Measurements from ENCODE around the gene SLC18A2.
"Not testable (repeated sequence)": the region's sequence is repeated elsewhere in the genome, so short reads cannot be mapped to it uniquely, and the experiment has no call there.

Gene SLC18A2

GRCh38 chr10:117264782-117265181 is 23.9 kb downstream of the SLC18A2 start:
- no peak for DNase-seq (ENCODE audit: low spot score)

- DNase-seq (ENCODE audit: low spot score): no peak
These were observed 25.5 kb downstream of the SLC18A2 start for GRCh38 chr10:117266400-117266799.

- no peak for DNase-seq (ENCODE audit: low spot score)
These were observed 25.9 kb downstream of the SLC18A2 start for GRCh38 chr10:117266812-117267211.

- DNase-seq (ENCODE audit: low spot score): no peak
These were observed 27.3 kb downstream of the SLC18A2 start for GRCh38 chr10:117268258-117268657.

GRCh38 chr10:117268907-117269306 is 28.0 kb downstream of the SLC18A2 start:
- DNase-seq (ENCODE audit: low spot score): no peak

GRCh38 chr10:117271427-117271826 is 30.5 kb downstream of the SLC18A2 start:
- no peak for DNase-seq (ENCODE audit: low spot score)

GRCh38 chr10:117272195-117273076 is 31.5 kb downstream of the SLC18A2 start:
- DNase-seq (ENCODE audit: low spot score): no peak

- DNase-seq (ENCODE audit: low spot score): no peak
These were observed 33.1 kb downstream of the SLC18A2 start for GRCh38 chr10:117273980-117274379.

- DNase-seq (ENCODE audit: low spot score): no peak
These were observed 33.6 kb downstream of the SLC18A2 start for GRCh38 chr10:117274509-117274908.

- DNase-seq (ENCODE audit: low spot score): no peak
These were observed 34.2 kb downstream of the SLC18A2 start for GRCh38 chr10:117275121-117275520.

- DNase-seq (ENCODE audit: low spot score): no peak
These were observed 36.8 kb downstream of the SLC18A2 start for GRCh38 chr10:117277675-117278074.

- DNase-seq (ENCODE audit: low spot score): no peak
These were observed 44.0 kb downstream of the SLC18A2 start for GRCh38 chr10:117284716-117285494.

GRCh38 chr10:117290872-117291271 is 50.0 kb downstream of the SLC18A2 start:
- DNase-seq (ENCODE audit: low spot score): not testable (repeated sequence)

GRCh38 chr10:117294039-117294645 is 53.2 kb downstream of the SLC18A2 start:
- no peak for DNase-seq (ENCODE audit: low spot score)

GRCh38 chr10:117294735-117295134 is 53.8 kb downstream of the SLC18A2 start:
- no peak for DNase-seq (ENCODE audit: low spot score)

- no peak for DNase-seq (ENCODE audit: low spot score)
These were observed 57.3 kb downstream of the SLC18A2 start for GRCh38 chr10:117298219-117298618.

- no peak for DNase-seq (ENCODE audit: low spot score)
These were observed 58.5 kb downstream of the SLC18A2 start for GRCh38 chr10:117299435-117299834.

- no peak for DNase-seq (ENCODE audit: low spot score)
These were observed 59.8 kb downstream of the SLC18A2 start for GRCh38 chr10:117300671-117301070.

- not testable (repeated sequence) for DNase-seq (ENCODE audit: low spot score)
These were observed 62.5 kb downstream of the SLC18A2 start for GRCh38 chr10:117303451-117303850.

GRCh38 chr10:117306674-117307073 is 65.8 kb downstream of the SLC18A2 start:
- DNase-seq (ENCODE audit: low spot score): no peak

- no peak for DNase-seq (ENCODE audit: low spot score)
These were observed 70.3 kb downstream of the SLC18A2 start for GRCh38 chr10:117311261-117311660.

GRCh38 chr10:117312430-117312829 is 71.5 kb downstream of the SLC18A2 start:
- no peak for DNase-seq (ENCODE audit: low spot score)

- no peak for DNase-seq (ENCODE audit: low spot score)
These were observed 72.7 kb downstream of the SLC18A2 start for GRCh38 chr10:117313641-117314040.

Data from CD4-positive, alpha-beta T cell treated with Interleukin-2 at 100 ng/mL for 4 hours (primary cell).